Suprapubic skin (tissue), 4 donors: ENCODE measurements around the gene ERO1A.

Source experiments
- CTCF ChIP-seq, 2 donors: fragments of 200-600 bp in 1 of 2; fragments of 450-650 bp in 1 of 2; sonication (generic) in 1 of 2; IDR thresholded peaks; one replicate each; pipeline ENCODE4 v1.5.1; 2016 to 2019; ENCODE audit warnings: antibody characterized with exemption in 2 of 2, mild to moderate bottlenecking in 1 of 2, moderate library complexity in 1 of 2
- EP300 ChIP-seq: sonication (generic); formaldehyde crosslinking; IDR thresholded peaks from one replicate; pipeline ENCODE4 v1.6.1; 2017; ENCODE audit warnings: antibody characterized with exemption
- POLR2A ChIP-seq, 2 donors: fragments of 450-650 bp; IDR thresholded peaks; one replicate each; pipeline ENCODE4 v1.6.1; 2017; ENCODE audit warnings: antibody characterized with exemption in 2 of 2, mild to moderate bottlenecking in 2 of 2, moderate library complexity in 2 of 2
- POLR2AphosphoS5 ChIP-seq, 3 donors: sonication (generic); formaldehyde crosslinking; IDR thresholded peaks; one replicate each; pipeline ENCODE4 v1.6.1; 2017; ENCODE audit warnings: antibody characterized with exemption in 3 of 3

GRCh38 chr14:52598568-52598967, 96.8 kb downstream of the ERO1A start:
- TF ChIP-seq CTCF (IDR thresholded peaks at IDR 0.05) (no peak), EP300 (no peak), POLR2A (IDR thresholded peaks at IDR 0.05) (no peak), POLR2AphosphoS5 (IDR thresholded peaks at IDR 0.05) (no peak)
